MCF 10A (cell line): ENCODE data around the gene LAMP1. TPM values are rescaled to one million over a fixed set of nuclear protein-coding genes. Genes with fewer than 3 reads are reported as not detected.

Source experiments
- BruUV-seq: library from RNA; stranded (reverse); fragments of 400-500 nt; replicated peaks from 2 replicates; lab custom pipeline; 2021; lab: Mats Ljungman, UMichigan
- CTCF ChIA-PET: fragments of 300-600 bp; sonication (Branson Sonifier 250); formaldehyde crosslinking; extraction: SDS; loops from one replicate; lab custom pipeline; 2021; ENCODE audit warnings: antibody characterized with exemption, inconsistent platforms; lab: Yijun Ruan, JAX
- POLR2A ChIA-PET: fragments of 300-600, 350-650 bp; sonication (Branson Sonifier 250); formaldehyde crosslinking; extraction: SDS; loops from one replicate; lab custom pipeline; 2020; ENCODE audit warnings: antibody characterized with exemption, inconsistent platforms; lab: Yijun Ruan, JAX
- DNase-seq: peaks from one replicate; pipeline ENCODE4 v3.0.0-alpha.2; 2018; ENCODE audit not compliant: unreplicated experiment
- H3K27ac Mint-ChIP-seq: one replicate; pipeline ENCODE4 v1.8.0; 2022; ENCODE audit warnings: mild to moderate bottlenecking, low read depth, mixed read lengths; ENCODE audit not compliant: unreplicated experiment
- H3K27me3 Mint-ChIP-seq: one replicate; pipeline ENCODE4 v1.8.0; 2022; ENCODE audit warnings: mixed read lengths; ENCODE audit not compliant: insufficient read depth, unreplicated experiment
- H3K36me3 Mint-ChIP-seq: one replicate; pipeline ENCODE4 v1.8.0; 2022; ENCODE audit warnings: mild to moderate bottlenecking, moderate library complexity, mixed read lengths; ENCODE audit not compliant: insufficient read depth, unreplicated experiment
- H3K4me1 Mint-ChIP-seq: one replicate; pipeline ENCODE4 v1.8.0; 2022; ENCODE audit warnings: mixed read lengths; ENCODE audit not compliant: insufficient read depth, unreplicated experiment
- H3K4me3 Mint-ChIP-seq: one replicate; pipeline ENCODE4 v1.8.0; 2022; ENCODE audit warnings: mild to moderate bottlenecking, moderate library complexity, mixed read lengths; ENCODE audit not compliant: unreplicated experiment
- H3K9me3 Mint-ChIP-seq: one replicate; pipeline ENCODE4 v1.8.0; 2022; ENCODE audit warnings: mixed read lengths; ENCODE audit not compliant: unreplicated experiment
- CTCF ChIP-seq: fragments of 200-600 bp; IDR thresholded peaks from one replicate; pipeline ENCODE4 v1.8.0; 2022; ENCODE audit warnings: antibody characterized with exemption, mild to moderate bottlenecking; ENCODE audit not compliant: unreplicated experiment
- intact Hi-C: fragments of 100-400 bp; cut with micrococcal nuclease; formaldehyde crosslinking; loops from 2 replicates; pipeline ENCODE4 v1.14.1; 2022
- total RNA-seq: library from RNA; stranded (reverse); gene quantifications from 2 replicates; pipeline ENCODE4 v1.2.3, GENCODE V29; 2022

The LAMP1 gene
- total RNA-seq, 1 experiment from 2014 or later, result 150 TPM

DNA sequence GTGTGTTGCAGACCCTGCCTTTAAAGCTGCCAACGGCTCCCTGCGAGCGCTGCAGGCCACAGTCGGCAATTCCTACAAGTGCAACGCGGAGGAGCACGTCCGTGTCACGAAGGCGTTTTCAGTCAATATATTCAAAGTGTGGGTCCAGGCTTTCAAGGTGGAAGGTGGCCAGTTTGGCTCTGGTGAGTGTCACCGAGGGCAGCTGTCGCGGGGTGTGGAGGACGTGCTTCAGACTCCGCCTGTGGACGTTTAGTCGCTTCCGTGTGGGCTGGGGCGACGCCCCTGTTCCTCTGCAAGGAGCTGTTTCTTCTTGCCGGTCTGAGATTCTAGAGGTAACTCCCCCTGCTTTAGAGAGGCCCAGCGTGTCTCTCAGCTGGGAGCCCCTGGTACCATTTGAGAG is 24.5 kb downstream of the LAMP1 start:
- Mint-ChIP-seq H3K9me3 (no peaks in the 10 kb centered on the region), H3K4me1 (no peaks in the 10 kb centered on the region), H3K36me3 (peaks cover 67% of the 10 kb centered on the region), H3K27ac (no peak overlapping the region), H3K27me3 (no peaks in the 10 kb centered on the region), H3K4me3 (no peak overlapping the region)
- ChIA-PET CTCF (no interaction called here), POLR2A (no interaction called here)
- no peak for TF ChIP-seq CTCF
- intact Hi-C loops, result no loop called here
- BruUV-seq, result no TSS peak
- DNase-seq, result no peak

DNA sequence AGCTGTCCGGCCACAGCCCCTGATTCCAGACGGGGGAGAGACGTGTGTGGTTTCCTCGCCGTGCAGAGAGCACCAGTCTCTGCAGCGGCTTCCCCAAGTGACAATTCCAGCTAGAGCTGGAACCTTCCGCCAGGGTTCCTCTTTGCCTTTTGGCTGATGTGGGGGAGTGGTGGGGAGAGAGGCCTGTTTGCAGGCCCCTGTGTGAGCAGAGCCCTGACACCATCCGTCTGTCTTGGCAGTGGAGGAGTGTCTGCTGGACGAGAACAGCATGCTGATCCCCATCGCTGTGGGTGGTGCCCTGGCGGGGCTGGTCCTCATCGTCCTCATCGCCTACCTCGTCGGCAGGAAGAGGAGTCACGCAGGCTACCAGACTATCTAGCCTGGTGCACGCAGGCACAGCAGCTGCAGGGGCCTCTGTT is 25.0 kb downstream of the LAMP1 start:
- H3K4me1 Mint-ChIP-seq, result no peaks in the 10 kb centered on the region
- no peak overlapping the region for H3K27ac Mint-ChIP-seq
- no peak overlapping the region for H3K4me3 Mint-ChIP-seq
- no peaks in the 10 kb centered on the region for H3K9me3 Mint-ChIP-seq
- no peak for DNase-seq
- no TSS peak for BruUV-seq
- POLR2A ChIA-PET, result no interaction called here
- no peaks in the 10 kb centered on the region for H3K27me3 Mint-ChIP-seq
- no peak for TF ChIP-seq CTCF
- H3K36me3 Mint-ChIP-seq, result peaks cover 62% of the 10 kb centered on the region
- intact Hi-C loops, result no loop called here
- CTCF ChIA-PET, result no interaction called here

DNA sequence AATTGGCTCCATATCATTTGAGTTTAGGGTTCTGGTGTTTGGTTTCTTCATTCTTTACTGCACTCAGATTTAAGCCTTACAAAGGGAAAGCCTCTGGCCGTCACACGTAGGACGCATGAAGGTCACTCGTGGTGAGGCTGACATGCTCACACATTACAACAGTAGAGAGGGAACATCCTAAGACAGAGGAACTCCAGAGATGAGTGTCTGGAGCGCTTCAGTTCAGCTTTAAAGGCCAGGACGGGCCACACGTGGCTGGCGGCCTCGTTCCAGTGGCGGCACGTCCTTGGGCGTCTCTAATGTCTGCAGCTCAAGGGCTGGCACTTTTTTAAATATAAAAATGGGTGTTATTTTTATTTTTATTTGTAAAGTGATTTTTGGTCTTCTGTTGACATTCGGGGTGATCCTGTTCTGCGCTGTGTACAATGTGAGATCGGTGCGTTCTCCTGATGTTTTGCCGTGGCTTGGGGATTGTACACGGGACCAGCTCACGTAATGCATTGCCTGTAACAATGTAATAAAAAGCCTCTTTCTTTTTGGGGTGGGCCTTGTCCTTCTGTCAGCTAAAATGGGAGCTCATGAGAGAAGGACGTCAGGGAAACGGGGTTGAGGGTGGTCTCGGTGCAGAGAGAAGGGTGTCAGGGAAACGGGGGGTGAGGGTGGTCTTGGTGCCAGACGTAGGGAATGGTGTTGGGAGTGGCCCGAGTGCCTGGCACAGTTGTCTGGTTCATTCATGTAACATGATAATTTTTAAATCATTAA is 26.0 kb downstream of the LAMP1 start:
- POLR2A ChIA-PET, result interaction anchor here (0.6 kb wide), 1 partner anchor 101 kb away, joined by 3 read pairs; no protein-coding TSS in a partner anchor
- Mint-ChIP-seq H3K4me3 (no peak overlapping the region), H3K27me3 (no peaks in the 10 kb centered on the region), H3K36me3 (peaks cover 52% of the 10 kb centered on the region), H3K9me3 (no peaks in the 10 kb centered on the region), H3K27ac (no peak overlapping the region), H3K4me1 (no peaks in the 10 kb centered on the region)
- TSS peak; percentile 91 for BruUV-seq
- intact Hi-C loops, result no loop called here
- no peak for TF ChIP-seq CTCF
- CTCF ChIA-PET, result no interaction called here
- DNase-seq, result no peak

GRCh38 chr13:113323869-113324268 is 26.8 kb downstream of the LAMP1 start:
- H3K9me3 Mint-ChIP-seq, result no peaks in the 10 kb centered on the region
- POLR2A ChIA-PET, result interaction anchor here (0.6 kb wide), 1 partner anchor 102 kb away, joined by 3 read pairs; no protein-coding TSS in a partner anchor
- no peak overlapping the region for H3K27ac Mint-ChIP-seq
- DNase-seq, result no peak
- CTCF ChIA-PET, result interaction anchor here (0.8 to 0.9 kb wide), 2 partner anchors 15 to 303 kb away, joined by 3 read pairs; no protein-coding TSS in a partner anchor
- no peaks in the 10 kb centered on the region for H3K27me3 Mint-ChIP-seq
- H3K4me1 Mint-ChIP-seq, result no peaks in the 10 kb centered on the region
- intact Hi-C loops, result no loop called here
- TF ChIP-seq CTCF, result no peak
- no peak overlapping the region for H3K4me3 Mint-ChIP-seq
- no TSS peak for BruUV-seq
- peaks cover 49% of the 10 kb centered on the region for H3K36me3 Mint-ChIP-seq
